HEK293 (cell line): Measurements from ENCODE around the gene KDM2B.

Source experiments
- CTCF ChIA-PET: fragments of 350-600 bp; formaldehyde crosslinking; extraction: SDS; loops from one replicate; lab custom pipeline; 2021; ENCODE audit warnings: antibody characterized with exemption; lab: Yijun Ruan, JAX
- POLR2A ChIA-PET: fragments of 300-600 bp; formaldehyde crosslinking; extraction: SDS; loops from one replicate; lab custom pipeline; 2020; ENCODE audit warnings: antibody characterized with exemption, inconsistent platforms; lab: Yijun Ruan, JAX
- H3K27ac ChIP-seq: fragments of 200-500 bp; sonication (Bioruptor generic); 2 replicates; pipeline ENCODE4 v1.5.1; 2014; ENCODE audit warnings: low read depth, low read length, control low read depth, inconsistent platforms; ENCODE audit errors: extremely low read depth
- H3K36me3 ChIP-seq, 2 experiments: fragments of 200-500 bp in 1 of 2; sonication (Bioruptor generic) in 1 of 2; 1 replicate in 1 of 2; 2 replicates in 1 of 2; pipeline ENCODE4 v1.5.1; 2014 to 2017; ENCODE audit warnings: inconsistent platforms in 2 of 2, low read length in 2 of 2; ENCODE audit not compliant: control insufficient read depth in 2 of 2, insufficient read depth in 1 of 2
- H3K4me1 ChIP-seq: fragments of 200-500 bp; sonication (Bioruptor generic); 2 replicates; pipeline ENCODE4 v1.5.1; 2014; ENCODE audit warnings: mild to moderate bottlenecking, low read length, inconsistent platforms; ENCODE audit not compliant: control insufficient read depth, insufficient read depth
- H3K4me3 ChIP-seq: 2 replicates; pipeline ENCODE4 v1.5.1; 2011; ENCODE audit warnings: low read depth, mild to moderate bottlenecking, control low read depth, low read length, moderate library complexity
- H3K9me3 ChIP-seq: fragments of 200-500 bp; sonication (Bioruptor generic); 2 replicates; pipeline ENCODE4 v1.5.1; 2014; ENCODE audit warnings: low read depth, low read length, inconsistent platforms; ENCODE audit not compliant: control insufficient read depth, insufficient read depth
- OSR2 ChIP-seq: fragments of 450-650 bp; formaldehyde crosslinking; IDR thresholded peaks from 2 replicates; pipeline ENCODE4 v1.5.1; 2016; ENCODE audit warnings: missing biosample characterization, missing genetic modification characterization
- PBX3 ChIP-seq: sonication (generic); formaldehyde crosslinking; IDR thresholded peaks from 2 replicates; pipeline ENCODE4 v1.8.1; 2022; ENCODE audit warnings: mild to moderate bottlenecking, moderate library complexity, missing genetic modification reagents
- SCRT1 ChIP-seq: fragments of 450-650 bp; formaldehyde crosslinking; IDR thresholded peaks from 2 replicates; pipeline ENCODE4 v1.5.1; 2016; ENCODE audit warnings: missing biosample characterization, missing genetic modification characterization, borderline replicate concordance
- SP7 ChIP-seq: fragments of 450-650 bp; formaldehyde crosslinking; IDR thresholded peaks from 2 replicates; pipeline ENCODE4 v1.5.1; 2016; ENCODE audit warnings: missing biosample characterization, missing genetic modification characterization
- ZNF140 ChIP-seq: fragments of 450-650 bp; formaldehyde crosslinking; IDR thresholded peaks from 2 replicates; pipeline ENCODE4 v1.5.1; 2016; ENCODE audit warnings: missing biosample characterization, missing genetic modification characterization
- ZNF221 ChIP-seq: fragments of 450-650 bp; formaldehyde crosslinking; IDR thresholded peaks from 2 replicates; pipeline ENCODE4 v1.5.1; 2017; ENCODE audit warnings: missing biosample characterization, missing genetic modification characterization, borderline replicate concordance
- ZNF223 ChIP-seq: fragments of 450-650 bp; formaldehyde crosslinking; IDR thresholded peaks from 2 replicates; pipeline ENCODE4 v1.5.1; 2016; ENCODE audit warnings: missing biosample characterization, missing genetic modification characterization
- ZNF433 ChIP-seq: fragments of 450-650 bp; formaldehyde crosslinking; IDR thresholded peaks from 2 replicates; pipeline ENCODE4 v1.5.1; 2016; ENCODE audit warnings: missing biosample characterization, missing genetic modification characterization, low read depth
- ZNF501 ChIP-seq: fragments of 450-650 bp; formaldehyde crosslinking; IDR thresholded peaks from 2 replicates; pipeline ENCODE4 v1.5.1; 2016; ENCODE audit warnings: missing biosample characterization, missing genetic modification characterization
- ZNF544 ChIP-seq: fragments of 450-650 bp; formaldehyde crosslinking; IDR thresholded peaks from 2 replicates; pipeline ENCODE4 v1.5.0; 2017; ENCODE audit warnings: missing biosample characterization, missing genetic modification characterization
- ZNF548 ChIP-seq: fragments of 450-650 bp; formaldehyde crosslinking; IDR thresholded peaks from 2 replicates; pipeline ENCODE4 v1.5.1; 2016; ENCODE audit warnings: missing biosample characterization, missing genetic modification characterization
- ZNF561 ChIP-seq: fragments of 450-650 bp; IDR thresholded peaks from 2 replicates; pipeline ENCODE4 v1.5.1; 2018; ENCODE audit warnings: missing biosample characterization, missing genetic modification characterization, borderline replicate concordance
- ZNF623 ChIP-seq: fragments of 450-650 bp; formaldehyde crosslinking; IDR thresholded peaks from 2 replicates; pipeline ENCODE4 v1.5.1; 2016; ENCODE audit warnings: missing biosample characterization, missing genetic modification characterization
- ZNF843 ChIP-seq: fragments of 450-650 bp; formaldehyde crosslinking; IDR thresholded peaks from 2 replicates; pipeline ENCODE4 v1.5.1; 2016; ENCODE audit warnings: missing biosample characterization, missing genetic modification characterization
- TF ChIP-seq, protein P1 (sequence below): fragments of 450-650 bp; formaldehyde crosslinking; IDR thresholded peaks from 2 replicates; pipeline ENCODE4 v1.5.1; 2016; ENCODE audit warnings: missing biosample characterization, missing genetic modification characterization
- TF ChIP-seq, protein P2 (sequence below): fragments of 450-650 bp; formaldehyde crosslinking; IDR thresholded peaks from 2 replicates; pipeline ENCODE4 v1.5.1; 2016; ENCODE audit warnings: missing biosample characterization, missing genetic modification characterization, low read depth
- TF ChIP-seq, protein P3 (sequence below): fragments of 450-650 bp; formaldehyde crosslinking; IDR thresholded peaks from 2 replicates; pipeline ENCODE4 v1.5.1; 2017; ENCODE audit warnings: missing biosample characterization, missing genetic modification characterization
- TF ChIP-seq, protein P4 (sequence below): fragments of 450-650 bp; formaldehyde crosslinking; IDR thresholded peaks from 2 replicates; pipeline ENCODE4 v1.5.1; 2016; ENCODE audit warnings: missing biosample characterization, missing genetic modification characterization
- TF ChIP-seq, protein P5 (sequence below): fragments of 450-650 bp; formaldehyde crosslinking; IDR thresholded peaks from 2 replicates; pipeline ENCODE4 v1.5.1; 2016; ENCODE audit warnings: missing biosample characterization, missing genetic modification characterization

Gene KDM2B

GRCh38 chr12:121504505-121504904 lies 76.3 kb downstream of the KDM2B start:
- H3K9me3 ChIP-seq = no peaks in the 10 kb centered on the region
- CTCF ChIA-PET = no interaction called here
- TF ChIP-seq ZNF544 (tag by site-specific recombination) (no peak), ZNF221 (no peak), ZNF561 (no peak), ZNF223 (tag by site-specific recombination) (no peak), ZNF433 (tag by site-specific recombination) (no peak), ZNF623 (tag by site-specific recombination) (no peak), SCRT1 (tag by site-specific recombination) (no peak), OSR2 (tag by site-specific recombination) (no peak), ZNF843 (tag by site-specific recombination) (no peak), ZNF140 (tag by site-specific recombination) (no peak), PBX3 (CRISPR knock-in tag) (no peak), SP7 (tag by site-specific recombination) (no peak), ZNF501 (tag by site-specific recombination) (no peak), ZNF548 (tag by site-specific recombination) (no peak)
- TF ChIP-seq, protein P1, sequence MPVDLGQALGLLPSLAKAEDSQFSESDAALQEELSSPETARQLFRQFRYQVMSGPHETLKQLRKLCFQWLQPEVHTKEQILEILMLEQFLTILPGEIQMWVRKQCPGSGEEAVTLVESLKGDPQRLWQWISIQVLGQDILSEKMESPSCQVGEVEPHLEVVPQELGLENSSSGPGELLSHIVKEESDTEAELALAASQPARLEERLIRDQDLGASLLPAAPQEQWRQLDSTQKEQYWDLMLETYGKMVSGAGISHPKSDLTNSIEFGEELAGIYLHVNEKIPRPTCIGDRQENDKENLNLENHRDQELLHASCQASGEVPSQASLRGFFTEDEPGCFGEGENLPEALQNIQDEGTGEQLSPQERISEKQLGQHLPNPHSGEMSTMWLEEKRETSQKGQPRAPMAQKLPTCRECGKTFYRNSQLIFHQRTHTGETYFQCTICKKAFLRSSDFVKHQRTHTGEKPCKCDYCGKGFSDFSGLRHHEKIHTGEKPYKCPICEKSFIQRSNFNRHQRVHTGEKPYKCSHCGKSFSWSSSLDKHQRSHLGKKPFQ = no peak
- TF ChIP-seq, protein P2, sequence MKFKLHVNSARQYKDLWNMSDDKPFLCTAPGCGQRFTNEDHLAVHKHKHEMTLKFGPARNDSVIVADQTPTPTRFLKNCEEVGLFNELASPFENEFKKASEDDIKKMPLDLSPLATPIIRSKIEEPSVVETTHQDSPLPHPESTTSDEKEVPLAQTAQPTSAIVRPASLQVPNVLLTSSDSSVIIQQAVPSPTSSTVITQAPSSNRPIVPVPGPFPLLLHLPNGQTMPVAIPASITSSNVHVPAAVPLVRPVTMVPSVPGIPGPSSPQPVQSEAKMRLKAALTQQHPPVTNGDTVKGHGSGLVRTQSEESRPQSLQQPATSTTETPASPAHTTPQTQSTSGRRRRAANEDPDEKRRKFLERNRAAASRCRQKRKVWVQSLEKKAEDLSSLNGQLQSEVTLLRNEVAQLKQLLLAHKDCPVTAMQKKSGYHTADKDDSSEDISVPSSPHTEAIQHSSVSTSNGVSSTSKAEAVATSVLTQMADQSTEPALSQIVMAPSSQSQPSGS (tag by site-specific recombination) = no peak
- TF ChIP-seq, protein P3, sequence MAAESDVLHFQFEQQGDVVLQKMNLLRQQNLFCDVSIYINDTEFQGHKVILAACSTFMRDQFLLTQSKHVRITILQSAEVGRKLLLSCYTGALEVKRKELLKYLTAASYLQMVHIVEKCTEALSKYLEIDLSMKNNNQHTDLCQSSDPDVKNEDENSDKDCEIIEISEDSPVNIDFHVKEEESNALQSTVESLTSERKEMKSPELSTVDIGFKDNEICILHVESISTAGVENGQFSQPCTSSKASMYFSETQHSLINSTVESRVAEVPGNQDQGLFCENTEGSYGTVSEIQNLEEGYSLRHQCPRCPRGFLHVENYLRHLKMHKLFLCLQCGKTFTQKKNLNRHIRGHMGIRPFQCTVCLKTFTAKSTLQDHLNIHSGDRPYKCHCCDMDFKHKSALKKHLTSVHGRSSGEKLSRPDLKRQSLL (tag by site-specific recombination) = no peak
- TF ChIP-seq, protein P4, sequence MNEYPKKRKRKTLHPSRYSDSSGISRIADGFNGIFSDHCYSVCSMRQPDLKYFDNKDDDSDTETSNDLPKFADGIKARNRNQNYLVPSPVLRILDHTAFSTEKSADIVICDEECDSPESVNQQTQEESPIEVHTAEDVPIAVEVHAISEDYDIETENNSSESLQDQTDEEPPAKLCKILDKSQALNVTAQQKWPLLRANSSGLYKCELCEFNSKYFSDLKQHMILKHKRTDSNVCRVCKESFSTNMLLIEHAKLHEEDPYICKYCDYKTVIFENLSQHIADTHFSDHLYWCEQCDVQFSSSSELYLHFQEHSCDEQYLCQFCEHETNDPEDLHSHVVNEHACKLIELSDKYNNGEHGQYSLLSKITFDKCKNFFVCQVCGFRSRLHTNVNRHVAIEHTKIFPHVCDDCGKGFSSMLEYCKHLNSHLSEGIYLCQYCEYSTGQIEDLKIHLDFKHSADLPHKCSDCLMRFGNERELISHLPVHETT (tag by site-specific recombination) = no peak
- TF ChIP-seq, protein P5, sequence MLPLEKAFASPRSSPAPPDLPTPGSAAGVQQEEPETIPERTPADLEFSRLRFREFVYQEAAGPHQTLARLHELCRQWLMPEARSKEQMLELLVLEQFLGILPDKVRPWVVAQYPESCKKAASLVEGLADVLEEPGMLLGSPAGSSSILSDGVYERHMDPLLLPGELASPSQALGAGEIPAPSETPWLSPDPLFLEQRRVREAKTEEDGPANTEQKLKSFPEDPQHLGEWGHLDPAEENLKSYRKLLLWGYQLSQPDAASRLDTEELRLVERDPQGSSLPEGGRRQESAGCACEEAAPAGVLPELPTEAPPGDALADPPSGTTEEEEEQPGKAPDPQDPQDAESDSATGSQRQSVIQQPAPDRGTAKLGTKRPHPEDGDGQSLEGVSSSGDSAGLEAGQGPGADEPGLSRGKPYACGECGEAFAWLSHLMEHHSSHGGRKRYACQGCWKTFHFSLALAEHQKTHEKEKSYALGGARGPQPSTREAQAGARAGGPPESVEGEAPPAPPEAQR (tag by site-specific recombination) = no peak
- no peak overlapping the region for H3K4me3 ChIP-seq
- H3K4me1 ChIP-seq = no peaks in the 10 kb centered on the region
- H3K27ac ChIP-seq = no peak overlapping the region
- H3K36me3 ChIP-seq = peaks cover 0 to 9% of the 10 kb centered on the region in 2 experiments; a peak in 2 of 3 replicates
- POLR2A ChIA-PET = interaction anchor here (0.7 kb wide), 1 partner anchor 10 kb away, joined by 9 read pairs; no protein-coding TSS in a partner anchor
